Activated naive CD4-positive, alpha-beta T cell treated with anti-CD3 and anti-CD28 coated beads for 36 hours (primary cell): ENCODE results near the gene SPATA31C2. TPM values are rescaled to one million over a fixed set of nuclear protein-coding genes. Genes with fewer than 3 reads are reported as not detected.

ENCODE experiments used
- total RNA-seq, 2 experiments: library from RNA; stranded (reverse); gene quantifications; one replicate each; pipeline ENCODE4 v1.2.3, GENCODE V29; 2021

The SPATA31C2 gene
- total RNA-seq, 2 experiments from 2014 or later = not detected

Other genes starting within 250 kb of the SPATA31C2 start
- not detected for gene SPATA31C1, start 220.5 kb downstream of the SPATA31C2 start, total RNA-seq
- 1 to 10 TPM; 3.3 to 3.8 TPM for gene CDK20, start 163.9 kb downstream of the SPATA31C2 start, total RNA-seq
- 10 to 100 TPM; 20.2 to 21.4 TPM for gene SPIN1, start 250.0 kb upstream of the SPATA31C2 start, total RNA-seq